AG08396 (cell line): ENCODE results near the gene CD96.

Experiments used
- DNase-seq: peaks from one replicate; pipeline ENCODE4 v3.0.0; 2012; ENCODE audit warnings: low spot score, mixed read lengths

The CD96 gene

GRCh38 chr3:111675846-111676210, 133.8 kb downstream of the CD96 start:
- no peak for DNase-seq

- DNase-seq, result no peak
These were observed 134.4 kb downstream of the CD96 start for GRCh38 chr3:111676211-111677006.

DNA sequence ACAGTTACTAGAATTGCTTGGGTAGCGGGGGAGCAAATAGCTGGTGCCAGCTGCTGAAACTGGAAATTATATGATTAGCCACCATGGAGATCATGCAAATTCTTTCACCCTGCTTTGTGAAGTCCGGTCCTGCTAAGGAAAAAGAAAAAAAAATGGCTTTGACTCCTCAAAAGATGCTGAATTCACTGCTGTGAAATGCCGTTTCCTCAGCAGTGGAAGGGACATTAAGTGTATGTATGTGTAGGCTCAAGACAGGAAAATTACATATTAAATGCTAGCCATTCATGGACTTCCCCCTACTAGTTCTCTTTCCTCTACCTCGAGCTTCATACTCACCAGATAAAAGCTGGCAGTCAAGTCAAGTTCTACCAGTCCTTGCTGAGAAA, 135.0 kb downstream of the CD96 start:
- no peak for DNase-seq

GRCh38 chr3:111681661-111682426, 139.8 kb downstream of the CD96 start:
- DNase-seq, result no peak

DNA sequence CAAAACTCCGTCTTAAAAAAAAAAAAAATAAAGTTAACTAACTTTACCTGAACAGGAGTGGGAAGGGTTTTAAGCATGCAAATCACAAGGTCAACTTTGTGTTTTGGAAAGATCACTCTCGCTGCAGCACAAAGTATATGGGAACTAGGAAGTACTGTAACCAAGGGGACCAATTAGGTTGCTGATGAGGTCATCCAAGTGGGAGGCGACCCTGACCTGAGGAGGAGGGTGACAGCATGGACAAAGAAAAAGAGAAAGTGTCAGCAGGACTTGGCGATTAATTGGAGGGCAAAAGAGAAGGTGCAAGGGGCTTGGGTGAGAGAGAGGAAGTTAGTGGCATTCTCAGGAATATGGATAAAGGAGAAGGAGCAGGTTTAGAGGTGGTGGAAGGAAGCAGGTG, 142.6 kb downstream of the CD96 start:
- DNase-seq, result no peak

DNA sequence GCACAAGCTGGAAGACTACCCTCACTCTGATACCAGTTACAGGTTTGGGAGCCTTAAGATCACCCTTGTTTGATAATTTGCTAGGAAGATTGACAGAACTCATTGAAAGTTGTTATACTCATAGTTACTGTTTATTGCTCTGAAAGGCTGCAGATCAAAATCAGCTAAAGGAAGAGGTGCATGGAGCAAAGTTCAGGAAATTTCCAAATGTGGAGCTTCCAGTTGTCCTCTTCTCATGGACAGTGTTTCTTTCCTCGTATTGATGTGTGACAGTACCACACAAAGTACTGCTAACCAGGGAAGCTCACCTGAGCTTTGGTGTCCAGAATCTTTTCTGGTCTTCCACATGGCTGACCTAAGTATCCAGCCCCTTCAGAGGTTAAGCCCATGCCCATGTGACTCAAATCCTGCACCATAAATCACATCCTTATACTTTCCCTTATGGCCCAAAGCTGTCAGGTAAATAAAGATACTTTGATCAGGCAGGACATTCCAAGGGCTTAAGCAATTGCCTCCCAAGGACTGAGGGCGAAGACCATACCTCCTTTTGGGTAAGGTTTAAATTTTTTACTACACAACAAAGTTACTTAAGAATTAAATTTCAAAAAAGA, 146.3 kb downstream of the CD96 start:
- DNase-seq, result no peak

GRCh38 chr3:111690242-111690641, 148.2 kb downstream of the CD96 start:
- DNase-seq, result peak; percentile 29

DNA sequence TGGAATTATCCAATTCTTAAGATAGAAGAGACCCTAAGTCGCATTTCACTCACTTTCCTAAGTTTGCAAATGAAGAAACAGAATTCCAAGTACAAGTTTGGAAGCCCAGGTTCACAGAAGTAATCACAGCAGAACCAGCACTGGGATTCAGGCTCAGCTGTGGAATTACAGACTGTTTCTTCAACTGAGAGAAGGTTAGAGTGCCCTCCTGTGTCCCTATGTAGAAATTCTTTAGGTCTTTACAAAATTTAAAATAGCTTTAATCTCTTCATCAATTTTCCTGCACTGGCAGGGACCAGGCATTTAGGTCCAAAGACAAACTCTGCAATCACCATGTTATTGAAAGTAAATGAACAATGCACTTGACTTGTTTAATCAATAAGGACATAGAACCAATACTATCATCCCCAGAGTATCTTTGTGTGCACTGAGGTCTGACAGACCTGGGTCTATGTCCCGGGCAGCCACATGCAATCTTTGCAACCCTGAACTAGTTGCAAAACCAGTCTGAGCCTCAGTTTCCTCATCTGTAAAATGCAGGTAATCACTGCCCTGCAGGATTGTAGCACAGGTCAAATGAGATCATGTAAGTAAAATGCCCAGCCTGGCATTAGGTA, 149.4 kb downstream of the CD96 start:
- peak; percentile 41 for DNase-seq

DNA sequence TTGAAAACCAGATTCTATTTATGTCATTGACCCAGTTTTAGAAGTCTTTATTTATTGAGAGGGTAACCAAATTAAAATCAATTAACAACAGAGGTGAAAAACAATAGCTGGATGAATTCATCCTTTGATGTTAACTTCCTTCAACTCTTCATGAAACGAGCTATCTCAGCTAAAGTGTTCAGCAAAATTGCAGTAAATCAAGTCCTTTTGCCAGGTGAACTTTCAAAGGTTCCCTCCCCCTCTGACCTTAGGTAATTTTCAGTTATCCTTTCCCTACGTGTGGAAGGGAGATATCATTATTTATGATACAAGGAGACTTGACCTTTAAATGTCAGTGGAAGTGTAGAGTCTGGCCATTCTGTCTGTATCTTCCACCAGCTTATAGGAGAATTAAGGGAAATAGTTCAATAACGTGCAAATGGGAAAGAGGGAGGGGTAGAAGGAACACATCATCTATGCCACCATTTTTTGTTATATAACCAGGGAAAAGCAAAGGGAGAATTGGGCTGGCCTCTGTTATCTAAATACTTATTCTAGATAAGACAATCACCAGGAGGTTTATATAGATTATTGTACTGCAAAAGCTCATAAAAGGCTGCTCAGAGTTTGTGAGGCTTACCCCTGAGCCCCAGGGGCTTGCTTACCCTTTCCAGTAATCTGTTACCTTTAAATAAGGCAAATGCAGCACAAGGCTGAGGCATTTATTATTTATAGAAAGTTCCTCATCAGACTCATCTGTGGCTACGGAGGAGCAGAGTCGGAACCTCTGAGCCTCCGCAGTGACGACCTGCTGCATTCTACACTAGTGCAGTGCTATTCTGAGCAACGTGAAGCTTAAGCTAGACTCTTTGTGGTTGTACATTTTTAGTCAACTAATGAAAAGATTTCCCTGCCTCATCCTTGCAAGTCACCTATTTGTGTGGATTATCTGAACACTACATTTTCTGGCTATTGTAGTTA, 150.9 kb downstream of the CD96 start:
- no peak for DNase-seq

GRCh38 chr3:111694471-111694870, 152.5 kb downstream of the CD96 start:
- no peak for DNase-seq

- DNase-seq, result peak; percentile 46
These were observed 153.7 kb downstream of the CD96 start for GRCh38 chr3:111695636-111696117.

- DNase-seq, result no peak
These were observed 158.1 kb downstream of the CD96 start for GRCh38 chr3:111700054-111700453.

DNA sequence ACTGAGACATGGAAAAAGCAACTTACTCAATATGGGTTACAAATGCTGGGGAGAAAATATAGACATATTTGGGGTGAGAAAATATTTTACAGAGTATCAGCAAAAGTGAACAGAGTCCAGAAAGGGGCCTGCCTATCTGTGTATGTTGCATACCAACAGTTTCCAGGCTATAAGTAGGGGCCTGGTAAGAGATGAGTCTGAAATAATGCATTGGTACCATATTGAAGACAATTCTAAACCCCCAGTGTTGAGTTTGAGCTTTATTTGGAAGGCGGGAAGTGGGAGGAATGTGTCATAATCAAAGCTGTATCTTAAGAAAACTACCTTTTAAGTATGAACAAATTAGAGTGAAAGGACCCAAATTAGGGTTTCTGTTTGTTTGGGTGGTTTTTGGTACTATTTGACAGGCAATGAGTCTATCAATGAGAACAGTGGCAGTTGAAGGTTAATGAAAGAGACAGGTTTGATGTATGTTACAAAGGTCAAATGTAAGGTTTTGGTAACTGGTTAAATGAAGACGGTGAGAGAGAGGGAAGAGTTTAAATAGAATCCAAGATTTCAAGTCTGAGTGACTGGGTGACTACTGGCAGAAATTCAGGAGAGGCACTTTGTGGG, 159.4 kb downstream of the CD96 start:
- DNase-seq, result no peak
